T-helper 2 cell treated with Interferon-gamma antibody and Interleukin-4, amounts not matched to agents 5 μg/mL and 100 μg/mL, for 36 hours (primary cell): ENCODE results near the gene CACNB1.
A peak's percentile ranks its signal among the peaks of the same experiment; 100 is the strongest.

Source experiments
- DNase-seq: peaks from one replicate; pipeline ENCODE4 v3.0.0; 2021; ENCODE audit warnings: low spot score
- H3K27ac Mint-ChIP-seq: one replicate; pipeline ENCODE4 v1.8.0; 2021; ENCODE audit warnings: mild to moderate bottlenecking, mixed read lengths
- H3K27me3 Mint-ChIP-seq: one replicate; pipeline ENCODE4 v1.8.0; 2021; ENCODE audit warnings: low read depth, mixed read lengths
- H3K36me3 Mint-ChIP-seq: one replicate; pipeline ENCODE4 v1.8.0; 2021; ENCODE audit warnings: low read depth, mixed read lengths
- H3K4me1 Mint-ChIP-seq: one replicate; pipeline ENCODE4 v1.8.0; 2021; ENCODE audit warnings: low read depth, mixed read lengths
- H3K4me3 Mint-ChIP-seq: one replicate; pipeline ENCODE4 v1.8.0; 2022; ENCODE audit warnings: mild to moderate bottlenecking, moderate library complexity, mixed read lengths
- H3K9me3 Mint-ChIP-seq: one replicate; pipeline ENCODE4 v1.8.0; 2021; ENCODE audit warnings: mixed read lengths

Gene CACNB1

GRCh38 chr17:39151943-39152818, 45.3 kb downstream of the CACNB1 start:
- Mint-ChIP-seq H3K9me3 (no peaks in the 10 kb centered on the region), H3K27ac (peak overlapping the region; percentile 68), H3K4me1 (peaks cover 22% of the 10 kb centered on the region), H3K27me3 (peaks cover 46% of the 10 kb centered on the region), H3K36me3 (no peaks in the 10 kb centered on the region), H3K4me3 (peak overlapping the region; percentile 93)
- DNase-seq = no peak

- H3K4me1 Mint-ChIP-seq = peaks cover 22% of the 10 kb centered on the region
- no peak for DNase-seq
These were observed 46.1 kb downstream of the CACNB1 start, which contains the start of gene PLXDC1 for GRCh38 chr17:39151150-39151942. TSS of gene PLXDC1 (minus strand) at chr17:39151637. CDS start at chr17:39151437, 200 bp downstream.

DNA sequence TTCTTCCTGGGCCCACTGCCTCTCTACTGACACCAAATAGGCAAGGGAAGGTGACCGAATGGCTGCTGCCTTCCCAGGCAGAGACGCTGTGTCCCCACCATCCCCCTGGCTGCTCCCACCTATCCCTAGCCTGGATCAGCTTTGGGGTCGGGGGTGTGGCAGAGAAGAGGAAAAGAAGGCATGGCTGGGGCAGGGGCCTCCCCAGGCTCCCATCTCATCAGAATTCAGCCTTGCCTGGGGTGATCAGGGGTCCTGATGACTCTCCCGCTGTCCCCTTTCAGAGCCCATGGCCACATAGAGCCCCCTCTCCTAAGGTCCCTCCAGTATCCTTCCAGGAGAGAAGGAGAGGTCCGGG, 46.7 kb downstream of the CACNB1 start:
- H3K9me3 Mint-ChIP-seq = no peaks in the 10 kb centered on the region
- no peaks in the 10 kb centered on the region for H3K36me3 Mint-ChIP-seq
- no peak overlapping the region for H3K27ac Mint-ChIP-seq
- H3K27me3 Mint-ChIP-seq = peaks cover 46% of the 10 kb centered on the region
- H3K4me1 Mint-ChIP-seq = peaks cover 22% of the 10 kb centered on the region
- peak overlapping the region; percentile 65 for H3K4me3 Mint-ChIP-seq
- no peak for DNase-seq

More at GRCh38 chr17:39151150-39151942, 46.1 kb downstream of the CACNB1 start, which contains the start of gene PLXDC1:
- H3K27me3 Mint-ChIP-seq = peaks cover 46% of the 10 kb centered on the region
- H3K27ac Mint-ChIP-seq = peak within 1 kb of the TSS; percentile 68
- no peaks in the 10 kb centered on the region for H3K36me3 Mint-ChIP-seq
- H3K9me3 Mint-ChIP-seq = no peaks in the 10 kb centered on the region
- peak within 1 kb of the TSS; percentile 93 for H3K4me3 Mint-ChIP-seq

DNA sequence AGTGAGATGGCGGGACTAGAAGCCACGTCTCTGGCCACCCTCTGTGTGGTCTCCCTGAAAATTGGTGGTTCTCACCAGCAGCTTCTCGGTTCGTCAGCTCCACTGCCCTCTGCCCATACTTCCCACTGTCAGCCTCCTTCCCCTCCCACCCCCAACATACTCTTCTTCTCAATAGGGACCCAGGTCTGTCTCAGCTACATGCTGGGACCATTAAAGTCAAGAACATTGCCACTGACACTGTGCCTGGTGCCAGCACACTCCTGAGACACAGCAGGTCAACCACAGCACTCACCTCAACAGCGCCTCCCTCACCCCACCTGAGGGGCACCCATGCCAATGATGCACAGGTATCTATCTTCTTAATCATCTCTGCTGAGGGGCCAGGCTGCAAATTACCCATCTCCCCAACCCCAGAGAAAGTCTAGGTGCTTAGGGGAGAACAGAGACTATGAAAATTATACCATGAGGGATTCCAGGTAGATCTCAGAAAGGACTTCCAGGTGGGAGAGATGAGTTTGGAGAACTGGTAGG, 47.3 kb downstream of the CACNB1 start:
- Mint-ChIP-seq H3K4me1 (peaks cover 22% of the 10 kb centered on the region), H3K36me3 (no peaks in the 10 kb centered on the region), H3K9me3 (no peaks in the 10 kb centered on the region), H3K27me3 (peaks cover 44% of the 10 kb centered on the region), H3K4me3 (peak overlapping the region; percentile 55), H3K27ac (no peak overlapping the region)
- no peak for DNase-seq

GRCh38 chr17:39147221-39148185, 50.0 kb downstream of the CACNB1 start:
- Mint-ChIP-seq H3K27me3 (peaks cover 36% of the 10 kb centered on the region), H3K9me3 (no peaks in the 10 kb centered on the region), H3K4me3 (no peak overlapping the region), H3K4me1 (peaks cover 8% of the 10 kb centered on the region), H3K36me3 (no peaks in the 10 kb centered on the region), H3K27ac (no peak overlapping the region)
- no peak for DNase-seq

DNA sequence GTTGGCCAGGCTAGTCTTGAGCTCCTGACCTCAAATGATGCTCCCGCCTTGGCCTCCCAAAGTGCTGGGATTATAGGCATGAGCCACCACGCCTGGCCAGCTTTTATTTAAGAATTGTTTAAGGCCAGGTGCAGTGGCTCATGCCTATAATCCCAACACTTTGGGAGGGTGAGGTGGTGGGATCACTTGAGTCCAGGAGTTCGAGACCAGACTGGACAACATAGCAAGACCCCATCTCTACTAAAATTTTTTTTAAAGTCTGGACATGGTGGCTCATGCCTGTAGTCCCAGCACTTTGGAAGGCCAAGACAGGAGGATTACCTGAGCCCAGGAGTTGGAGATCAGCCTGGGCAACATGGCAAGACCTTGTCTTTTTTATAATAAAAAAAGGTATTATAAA, 51.2 kb downstream of the CACNB1 start:
- H3K27me3 Mint-ChIP-seq = peaks cover 29% of the 10 kb centered on the region

DNA sequence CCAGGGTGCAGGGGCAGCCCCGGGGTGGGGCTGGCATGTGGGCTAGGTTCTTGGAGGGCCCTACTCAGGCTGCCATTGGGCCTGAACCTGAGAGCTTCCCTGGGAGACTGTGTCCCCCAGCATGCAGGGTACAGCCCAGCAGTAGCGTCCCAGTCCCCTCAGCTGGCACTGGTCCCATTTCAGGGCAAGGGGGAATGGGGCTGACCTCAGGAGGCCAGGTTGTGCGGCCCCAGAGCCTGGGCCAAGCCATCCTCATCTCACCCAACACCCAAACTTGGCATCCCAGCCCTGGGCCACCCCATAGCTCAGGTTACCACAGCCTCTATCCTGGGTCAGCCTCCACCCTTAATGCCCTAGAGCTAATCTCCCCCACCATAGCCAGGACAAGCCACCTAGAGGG, 52.3 kb downstream of the CACNB1 start:
- H3K27ac Mint-ChIP-seq = no peak overlapping the region
- DNase-seq = no peak
- no peaks in the 10 kb centered on the region for H3K36me3 Mint-ChIP-seq
- H3K9me3 Mint-ChIP-seq = no peaks in the 10 kb centered on the region
- H3K27me3 Mint-ChIP-seq = peaks cover 19% of the 10 kb centered on the region
- H3K4me3 Mint-ChIP-seq = no peak overlapping the region
- H3K4me1 Mint-ChIP-seq = no peaks in the 10 kb centered on the region

More for the DNA sequence above, 51.2 kb downstream of the CACNB1 start:
- Mint-ChIP-seq H3K4me1 (no peaks in the 10 kb centered on the region), H3K9me3 (no peaks in the 10 kb centered on the region), H3K27ac (no peak overlapping the region), H3K4me3 (no peak overlapping the region), H3K36me3 (no peaks in the 10 kb centered on the region)
- no peak for DNase-seq

DNA sequence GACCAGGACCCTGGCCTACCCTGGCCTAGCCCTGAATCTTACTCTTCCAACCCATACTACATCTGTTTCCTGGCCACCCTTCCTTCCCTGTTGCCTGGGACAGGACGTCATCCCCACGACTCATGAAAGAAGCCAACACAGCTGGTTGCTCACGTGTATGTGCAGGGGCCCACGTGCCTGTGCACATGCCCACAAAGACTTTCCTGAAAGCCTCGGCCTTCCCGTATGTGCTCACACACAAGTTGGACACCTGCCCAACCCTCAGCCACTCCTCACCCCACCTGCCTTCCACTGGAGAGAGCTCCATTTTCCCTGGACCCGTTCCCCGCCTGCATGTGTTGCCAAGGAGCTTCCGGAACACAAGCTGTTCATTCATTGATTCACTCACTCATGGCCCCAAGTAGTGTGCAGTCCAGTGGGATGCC, 53.0 kb downstream of the CACNB1 start:
- Mint-ChIP-seq H3K9me3 (no peaks in the 10 kb centered on the region), H3K27me3 (peaks cover 12% of the 10 kb centered on the region), H3K4me3 (no peak overlapping the region), H3K27ac (no peak overlapping the region), H3K36me3 (no peaks in the 10 kb centered on the region), H3K4me1 (no peaks in the 10 kb centered on the region)
- no peak for DNase-seq

GRCh38 chr17:39143552-39144093, 53.8 kb downstream of the CACNB1 start:
- no peak overlapping the region for H3K27ac Mint-ChIP-seq

GRCh38 chr17:39141915-39142664, 55.4 kb downstream of the CACNB1 start:
- DNase-seq = no peak
- Mint-ChIP-seq H3K27ac (no peak overlapping the region), H3K27me3 (no peaks in the 10 kb centered on the region), H3K4me3 (no peak overlapping the region), H3K4me1 (no peaks in the 10 kb centered on the region), H3K36me3 (no peaks in the 10 kb centered on the region), H3K9me3 (no peaks in the 10 kb centered on the region)

More at GRCh38 chr17:39143552-39144093, 53.8 kb downstream of the CACNB1 start:
- DNase-seq = no peak
- H3K36me3 Mint-ChIP-seq = no peaks in the 10 kb centered on the region
- H3K9me3 Mint-ChIP-seq = no peaks in the 10 kb centered on the region
- H3K4me1 Mint-ChIP-seq = no peaks in the 10 kb centered on the region
- H3K27me3 Mint-ChIP-seq = peaks cover 6% of the 10 kb centered on the region
- H3K4me3 Mint-ChIP-seq = no peak overlapping the region

- no peaks in the 10 kb centered on the region for H3K4me1 Mint-ChIP-seq
- no peaks in the 10 kb centered on the region for H3K9me3 Mint-ChIP-seq
- H3K27ac Mint-ChIP-seq = no peak overlapping the region
- no peaks in the 10 kb centered on the region for H3K27me3 Mint-ChIP-seq
- H3K4me3 Mint-ChIP-seq = no peak overlapping the region
- H3K36me3 Mint-ChIP-seq = no peaks in the 10 kb centered on the region
- DNase-seq = no peak
These were observed 56.2 kb downstream of the CACNB1 start for GRCh38 chr17:39141294-39141693.

GRCh38 chr17:39139561-39139960, 57.9 kb downstream of the CACNB1 start:
- Mint-ChIP-seq H3K9me3 (no peaks in the 10 kb centered on the region), H3K27me3 (peaks cover 3% of the 10 kb centered on the region), H3K4me1 (no peaks in the 10 kb centered on the region), H3K4me3 (no peak overlapping the region), H3K27ac (no peak overlapping the region), H3K36me3 (no peaks in the 10 kb centered on the region)
- DNase-seq = no peak
